B cell (primary cell): ENCODE results near the gene MYL7. TPM values are rescaled to one million over a fixed set of nuclear protein-coding genes. Genes with fewer than 3 reads are reported as not detected.
A peak's percentile ranks its signal among the peaks of the same experiment; 100 is the strongest.

Experiments used
- ATAC-seq: fragments of 200-7000 bp; cut with Tn5 transposase; one replicate; pipeline ENCODE4 v1.10.0; 2021; ENCODE audit warnings: low read depth, mild to moderate bottlenecking, moderate number of reproducible peaks, moderate library complexity
- CTCF ChIA-PET: fragments of 350-600 bp; sonication (Branson Sonifier 250); formaldehyde crosslinking; loops from one replicate; lab custom pipeline; 2021; ENCODE audit warnings: antibody characterized with exemption, inconsistent platforms; lab: Charles Lee
- POLR2A ChIA-PET: fragments of 350-600 bp; sonication (Branson Sonifier 250); formaldehyde crosslinking; loops from one replicate; lab custom pipeline; 2021; ENCODE audit warnings: antibody characterized with exemption; lab: Charles Lee
- DNase-seq: peaks from one replicate; pipeline ENCODE4 v3.0.0; 2013
- H2AFZ ChIP-seq: 2 replicates; pipeline ENCODE4 v1.6.1; 2012; ENCODE audit warnings: mild to moderate bottlenecking, low read depth, low read length; ENCODE audit not compliant: insufficient read depth, poor library complexity, severe bottlenecking
- H3K27ac ChIP-seq, 2 donors: 1 replicate in 1 of 2; 2 replicates in 1 of 2; pipeline ENCODE4 v1.5.1; 2012 to 2013; ENCODE audit warnings: low read length in 2 of 2, mild to moderate bottlenecking in 2 of 2, moderate library complexity in 1 of 2
- H3K27me3 ChIP-seq, 4 experiments: fragments of 200-600 bp in 1 of 4; sonication (generic) in 1 of 4; replicated peaks in 1 of 4; 1 replicate in 2 of 4; 2 replicates in 2 of 4; pipeline versions ENCODE4 v1.6.1 to v1.7.0; 2013 to 2016; ENCODE audit warnings: low read length in 3 of 4, mild to moderate bottlenecking in 2 of 4, mixed read lengths in 1 of 4, moderate library complexity in 1 of 4; ENCODE audit not compliant: insufficient read depth in 4 of 4, control insufficient read depth in 3 of 4; ENCODE audit errors: control extremely low read depth in 1 of 4
- H3K36me3 ChIP-seq, 2 experiments: replicated peaks in 1 of 2; 1 replicate in 1 of 2; 2 replicates in 1 of 2; pipeline versions ENCODE4 v1.6.1 to v1.7.1; 2013; ENCODE audit warnings: low read length in 1 of 2; ENCODE audit not compliant: insufficient read depth in 2 of 2, control insufficient read depth in 1 of 2; ENCODE audit errors: control extremely low read depth in 1 of 2, extremely low read depth in 1 of 2
- H3K4me1 ChIP-seq, 2 donors: fragments of 200-600 bp in 1 of 2; sonication (generic) in 1 of 2; 1 replicate in 1 of 2; 2 replicates in 1 of 2; pipeline versions ENCODE4 v1.5.1 to v1.6.1; 2013 to 2017; ENCODE audit warnings: low read length in 2 of 2; ENCODE audit not compliant: control insufficient read depth in 2 of 2, insufficient read depth in 2 of 2
- H3K4me2 ChIP-seq: replicated peaks from 2 replicates; pipeline ENCODE3; 2012; ENCODE audit warnings: mild to moderate bottlenecking, low read depth, low read length; ENCODE audit not compliant: poor library complexity, severe bottlenecking
- H3K4me3 ChIP-seq, 5 experiments: fragments of 200-600 bp in 1 of 5; sonication (generic) in 1 of 5; 1 replicate in 3 of 5; 2 replicates in 2 of 5; pipeline versions ENCODE4 v1.5.1 to v1.7.0; 2011 to 2016; ENCODE audit warnings: low read length in 4 of 5, mild to moderate bottlenecking in 4 of 5, low read depth in 2 of 5, control low read depth in 1 of 5, moderate library complexity in 1 of 5; ENCODE audit not compliant: insufficient read depth in 1 of 5; ENCODE audit errors: control extremely low read depth in 1 of 5, extremely low read depth in 1 of 5
- H3K79me2 ChIP-seq: fragments of 200-600 bp; sonication (generic); one replicate; pipeline ENCODE4 v1.6.0; 2016; ENCODE audit warnings: low read length; ENCODE audit not compliant: control insufficient read depth, insufficient read depth
- H3K9ac ChIP-seq: fragments of 200-600 bp; sonication (generic); 2 replicates; pipeline ENCODE4 v1.6.1; 2017; ENCODE audit warnings: mild to moderate bottlenecking, low read length, moderate library complexity
- H3K9me3 ChIP-seq, 3 donors: one replicate each; pipeline versions ENCODE4 v1.6.1 to v1.7.1; 2013; ENCODE audit warnings: low read length in 2 of 3; ENCODE audit not compliant: control insufficient read depth in 2 of 3, insufficient read depth in 1 of 3; ENCODE audit errors: control extremely low read depth in 1 of 3
- H4K20me1 ChIP-seq: 2 replicates; pipeline ENCODE4 v1.6.0; 2012; ENCODE audit warnings: mild to moderate bottlenecking, low read length; ENCODE audit not compliant: insufficient read depth, control insufficient read depth, poor library complexity, severe bottlenecking
- H3K27ac Mint-ChIP-seq: one replicate; pipeline ENCODE4 v1.8.0; 2021; ENCODE audit warnings: mixed read lengths
- H3K27me3 Mint-ChIP-seq: one replicate; pipeline ENCODE4 v1.8.0; 2021; ENCODE audit warnings: mixed read lengths
- H3K4me1 Mint-ChIP-seq: one replicate; pipeline ENCODE4 v1.8.0; 2021; ENCODE audit warnings: mixed read lengths
- H3K4me3 Mint-ChIP-seq: one replicate; pipeline ENCODE4 v1.8.0; 2021; ENCODE audit warnings: mixed read lengths
- H3K9me3 Mint-ChIP-seq: one replicate; pipeline ENCODE4 v1.8.0; 2022; ENCODE audit warnings: mixed read lengths; ENCODE audit not compliant: insufficient read depth
- EZH2 ChIP-seq: IDR thresholded peaks from 2 replicates; pipeline ENCODE4 v1.6.1; 2012; ENCODE audit warnings: borderline replicate concordance, low read depth, mild to moderate bottlenecking, moderate library complexity, low read length; ENCODE audit not compliant: insufficient read depth, poor library complexity, severe bottlenecking
- WGBS: methylation state at CpG from one replicate; pipeline ENCODE4 v1.1.5; 2013; ENCODE audit warnings: missing lambda C conversion rate; ENCODE audit not compliant: insufficient coverage; 5-methylcytosine and 5-hydroxymethylcytosine counted together
- intact Hi-C: fragments of 100-400 bp; cut with micrococcal nuclease; formaldehyde crosslinking; loops from one replicate; pipeline ENCODE4 v1.10.0; 2022
- polyA plus RNA-seq: library from polyadenylated mRNA; depleted of rRNA; stranded (reverse); fragments of >200 nt; gene quantifications from 2 replicates; pipeline ENCODE4 v1.2.3, GENCODE V29; 2012
- total RNA-seq, 2 donors: library from RNA; stranded (reverse); fragments of 120-200 nt in 1 of 2; gene quantifications; 1 replicate in 1 of 2; 2 replicates in 1 of 2; pipeline versions ENCODE4 v1.2.3 to v1.2.4, GENCODE V29; 2013 to 2022
- TF ChIP-seq, protein P1 (sequence below): fragments of 200-600 bp; IDR thresholded peaks from one replicate; pipeline ENCODE4 v1.8.0; 2022; ENCODE audit warnings: antibody characterized with exemption, mild to moderate bottlenecking

The MYL7 gene
- total and polyA plus RNA-seq, 2 donors (not counting 1 experiment from before 2014, with no cell fraction given): not detected

- H3K4me2 ChIP-seq: peak overlapping the region; percentile 57
- peak overlapping the region; percentile 87 for H3K27ac Mint-ChIP-seq
- ATAC-seq: no peak
Observed at GRCh38 chr7:44098092-44099068, 42.8 kb downstream of the MYL7 start.

More at GRCh38 chr7:44098092-44099068, 42.8 kb downstream of the MYL7 start:
- Histone ChIP-seq H3K4me3 (no peak overlapping the region), H3K27ac (peak overlapping the region; percentile 78 to 84), H3K4me1 (peaks cover 40 to 92% of the 10 kb centered on the region in 2 donors), H4K20me1 (no peaks in the 10 kb centered on the region), H3K9me3 (peaks cover 0 to 3% (median 0%) of the 10 kb centered on the region in 3 donors), H3K36me3 (no peaks in the 10 kb centered on the region), H3K9ac (no peak overlapping the region), H2AFZ (no peak overlapping the region), H3K27me3 (no peaks in the 10 kb centered on the region), H3K79me2 (no peaks in the 10 kb centered on the region)
- ChIA-PET CTCF (interaction anchor here (1.0 to 1.5 kb wide), 8 partner anchors 11 to 103 kb away, joined by 3 to 4 read pairs (median 3); no protein-coding TSS in a partner anchor), POLR2A (interaction anchor here (0.9 to 2.1 kb wide), 3 partner anchors 17 to 103 kb away, joined by 3 to 21 read pairs (median 3); partner anchors contain the start of gene YKT6)
- TF ChIP-seq, protein P1, sequence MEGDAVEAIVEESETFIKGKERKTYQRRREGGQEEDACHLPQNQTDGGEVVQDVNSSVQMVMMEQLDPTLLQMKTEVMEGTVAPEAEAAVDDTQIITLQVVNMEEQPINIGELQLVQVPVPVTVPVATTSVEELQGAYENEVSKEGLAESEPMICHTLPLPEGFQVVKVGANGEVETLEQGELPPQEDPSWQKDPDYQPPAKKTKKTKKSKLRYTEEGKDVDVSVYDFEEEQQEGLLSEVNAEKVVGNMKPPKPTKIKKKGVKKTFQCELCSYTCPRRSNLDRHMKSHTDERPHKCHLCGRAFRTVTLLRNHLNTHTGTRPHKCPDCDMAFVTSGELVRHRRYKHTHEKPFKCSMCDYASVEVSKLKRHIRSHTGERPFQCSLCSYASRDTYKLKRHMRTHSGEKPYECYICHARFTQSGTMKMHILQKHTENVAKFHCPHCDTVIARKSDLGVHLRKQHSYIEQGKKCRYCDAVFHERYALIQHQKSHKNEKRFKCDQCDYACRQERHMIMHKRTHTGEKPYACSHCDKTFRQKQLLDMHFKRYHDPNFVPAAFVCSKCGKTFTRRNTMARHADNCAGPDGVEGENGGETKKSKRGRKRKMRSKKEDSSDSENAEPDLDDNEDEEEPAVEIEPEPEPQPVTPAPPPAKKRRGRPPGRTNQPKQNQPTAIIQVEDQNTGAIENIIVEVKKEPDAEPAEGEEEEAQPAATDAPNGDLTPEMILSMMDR: no peak
- TF ChIP-seq EZH2: no peak
- Mint-ChIP-seq H3K27me3 (no peaks in the 10 kb centered on the region), H3K4me1 (peaks cover 81% of the 10 kb centered on the region), H3K9me3 (no peaks in the 10 kb centered on the region), H3K4me3 (no peak overlapping the region)
- WGBS: 100% methylated on average over 2 of the region's 6 CpGs
- intact Hi-C loops: no loop called here
- no peak for DNase-seq
